ENCODE results near the gene SYCP2L.

- TF ChIP-seq CTCF (IDR thresholded peaks at IDR 0.05) (no peak), POLR2A (IDR thresholded peaks at IDR 0.05) (no peak)
Observed at GRCh38 chr6:10874207-10874606, 12.6 kb upstream of the SYCP2L start.
